Neural cell (in vitro differentiated cells): Measurements from ENCODE around the gene XIRP1. TPM values are rescaled to one million over a fixed set of nuclear protein-coding genes. Genes with fewer than 3 reads are reported as not detected.

Source experiments
- H2AFZ ChIP-seq: fragments of 200-600, 300-800 bp; sonication (generic), shearing (Covaris generic); 2 replicates; pipeline ENCODE4 v1.6.0; 2014; ENCODE audit warnings: low read depth, mild to moderate bottlenecking, antibody characterized with exemption, low read length, moderate library complexity
- H3F3A ChIP-seq: fragments of 200-600 bp; shearing (Covaris generic); 2 replicates; pipeline ENCODE4 v1.6.1; 2016; ENCODE audit warnings: mild to moderate bottlenecking, moderate library complexity, mixed read lengths, antibody characterized with exemption, low read length; ENCODE audit not compliant: insufficient read depth, poor library complexity, severe bottlenecking
- H3K27ac ChIP-seq: fragments of 200-600, 300-800 bp; sonication (generic), shearing (Covaris generic); 2 replicates; pipeline ENCODE4 v1.5.1; 2014; ENCODE audit warnings: mild to moderate bottlenecking, low read length, moderate library complexity
- H3K27me3 ChIP-seq: fragments of 300-800, 200-600 bp; sonication (generic), shearing (Covaris generic); 2 replicates; pipeline ENCODE4 v1.6.0; 2014; ENCODE audit warnings: mild to moderate bottlenecking, low read depth, low read length, moderate library complexity; ENCODE audit not compliant: insufficient read depth
- H3K36me3 ChIP-seq: fragments of 300-800, 200-600 bp; sonication (generic), shearing (Covaris generic); 2 replicates; pipeline ENCODE4 v1.5.1; 2014; ENCODE audit warnings: mild to moderate bottlenecking, antibody characterized with exemption, low read length, moderate library complexity; ENCODE audit not compliant: insufficient read depth
- H3K4me2 ChIP-seq: fragments of 300-800, 200-600 bp; sonication (generic), shearing (Covaris generic); 2 replicates; pipeline ENCODE4 v1.6.0; 2014; ENCODE audit warnings: mild to moderate bottlenecking, low read length
- H3K4me3 ChIP-seq: fragments of 300-800, 200-600 bp; sonication (generic), shearing (Covaris generic); 2 replicates; pipeline ENCODE4 v1.5.1; 2014; ENCODE audit warnings: mild to moderate bottlenecking, low read length, moderate library complexity
- H3K79me2 ChIP-seq: fragments of 200-600 bp; shearing (Covaris generic); replicated peaks from 2 replicates; pipeline ENCODE4 v1.6.0; 2014; ENCODE audit warnings: mild to moderate bottlenecking, low read length, moderate library complexity; ENCODE audit not compliant: insufficient read depth
- H3K9ac ChIP-seq: fragments of 300-800, 200-600 bp; sonication (generic), shearing (Covaris generic); 2 replicates; pipeline ENCODE4 v1.6.1; 2016; ENCODE audit warnings: mild to moderate bottlenecking, low read length, mixed read lengths
- H3K9me2 ChIP-seq: fragments of 200-600 bp; shearing (Covaris generic); 2 replicates; pipeline ENCODE4 v1.6.1; 2016; ENCODE audit warnings: mild to moderate bottlenecking, low read length, mixed read lengths; ENCODE audit not compliant: insufficient read depth
- H3K9me3 ChIP-seq: fragments of 200-600, 300-800 bp; sonication (generic), shearing (Covaris generic); 2 replicates; pipeline ENCODE4 v1.6.1; 2016; ENCODE audit warnings: mild to moderate bottlenecking, mixed run types, low read length, moderate library complexity, mixed read lengths
- H4K20me1 ChIP-seq: fragments of 200-600 bp; shearing (Covaris generic); 2 replicates; pipeline ENCODE4 v1.6.1; 2016; ENCODE audit warnings: mild to moderate bottlenecking, mixed run types; ENCODE audit not compliant: insufficient read depth
- EP300 ChIP-seq: fragments of 450-650 bp; conservative IDR thresholded peaks from 2 replicates; pipeline ENCODE4 v1.6.1; 2014; ENCODE audit warnings: antibody characterized with exemption, mild to moderate bottlenecking, moderate library complexity; ENCODE audit not compliant: poor library complexity, severe bottlenecking
- MXI1 ChIP-seq: fragments of 450-650 bp; conservative IDR thresholded peaks from 2 replicates; pipeline ENCODE4 v1.6.1; 2014; ENCODE audit warnings: antibody characterized with exemption, mild to moderate bottlenecking; ENCODE audit not compliant: poor library complexity, severe bottlenecking
- POLR2AphosphoS5 ChIP-seq: IDR thresholded peaks from 2 replicates; pipeline ENCODE4 v1.6.1; 2012
- SMC3 ChIP-seq: fragments of 450-650 bp; conservative IDR thresholded peaks from 2 replicates; pipeline ENCODE4 v1.6.1; 2014; ENCODE audit warnings: antibody characterized with exemption, mild to moderate bottlenecking, moderate library complexity; ENCODE audit not compliant: poor library complexity
- polyA plus RNA-seq: library from polyadenylated mRNA; depleted of rRNA; stranded (reverse); fragments of >200 nt; gene quantifications from 2 replicates; pipeline ENCODE4 v1.2.3, GENCODE V29; 2014
- TF ChIP-seq, protein P1 (sequence below): fragments of 450-650 bp; IDR thresholded peaks from 2 replicates; pipeline ENCODE4 v1.5.1; 2014; ENCODE audit warnings: antibody characterized with exemption, mild to moderate bottlenecking, moderate library complexity; ENCODE audit not compliant: poor library complexity, severe bottlenecking
- TF ChIP-seq, protein P2 (sequence below): IDR thresholded peaks from 2 replicates; pipeline ENCODE4 v1.6.1; 2012; ENCODE audit warnings: borderline replicate concordance

The XIRP1 gene
- polyA plus RNA-seq, 1 donor from 2014 or later = not detected

DNA sequence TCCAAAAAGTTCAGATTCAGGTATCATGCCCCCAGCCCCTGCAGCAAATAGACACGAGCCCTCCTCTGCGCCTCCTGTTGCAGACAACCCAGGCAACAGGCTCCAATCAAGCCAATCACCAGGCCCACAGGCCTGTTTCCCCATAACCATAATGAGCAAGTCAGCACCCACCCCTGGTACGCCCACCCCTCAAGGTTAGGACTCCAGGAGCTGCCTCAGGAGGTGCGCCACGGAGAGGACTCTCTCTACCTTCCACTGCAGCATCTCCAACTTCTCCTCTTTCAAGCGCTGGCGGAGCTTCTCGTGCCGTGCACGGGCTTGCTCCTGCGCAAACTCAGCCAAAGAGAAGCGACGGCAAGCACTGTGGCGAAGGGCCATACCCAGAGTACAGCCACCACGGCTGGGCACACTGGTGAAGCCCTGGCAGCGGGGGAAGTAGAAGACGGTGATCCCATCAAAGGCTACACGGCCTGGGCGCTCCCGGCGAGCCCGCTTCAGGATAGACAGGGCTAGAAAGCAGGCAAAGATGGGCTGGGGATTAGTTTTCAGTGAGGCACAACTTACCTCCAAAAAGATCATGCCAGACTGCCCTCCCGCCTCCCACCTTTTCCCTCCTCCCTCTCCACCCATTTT is 47.5 kb downstream of the XIRP1 start:
- H3F3A ChIP-seq = no peaks in the 10 kb centered on the region
- H2AFZ ChIP-seq = no peak overlapping the region
- no peaks in the 10 kb centered on the region for H3K9me2 ChIP-seq
- no peaks in the 10 kb centered on the region for H3K36me3 ChIP-seq
- no peak overlapping the region for H3K27ac ChIP-seq
- no peaks in the 10 kb centered on the region for H3K9me3 ChIP-seq
- H3K9ac ChIP-seq = no peak overlapping the region
- H3K4me2 ChIP-seq = no peak overlapping the region
- H4K20me1 ChIP-seq = no peaks in the 10 kb centered on the region
- no peaks in the 10 kb centered on the region for H3K27me3 ChIP-seq
- TF ChIP-seq MXI1 = no peak
- TF ChIP-seq POLR2AphosphoS5 = no peak
- TF ChIP-seq EP300 = no peak
- no peak overlapping the region for H3K4me3 ChIP-seq
- H3K79me2 ChIP-seq = no peaks in the 10 kb centered on the region

DNA sequence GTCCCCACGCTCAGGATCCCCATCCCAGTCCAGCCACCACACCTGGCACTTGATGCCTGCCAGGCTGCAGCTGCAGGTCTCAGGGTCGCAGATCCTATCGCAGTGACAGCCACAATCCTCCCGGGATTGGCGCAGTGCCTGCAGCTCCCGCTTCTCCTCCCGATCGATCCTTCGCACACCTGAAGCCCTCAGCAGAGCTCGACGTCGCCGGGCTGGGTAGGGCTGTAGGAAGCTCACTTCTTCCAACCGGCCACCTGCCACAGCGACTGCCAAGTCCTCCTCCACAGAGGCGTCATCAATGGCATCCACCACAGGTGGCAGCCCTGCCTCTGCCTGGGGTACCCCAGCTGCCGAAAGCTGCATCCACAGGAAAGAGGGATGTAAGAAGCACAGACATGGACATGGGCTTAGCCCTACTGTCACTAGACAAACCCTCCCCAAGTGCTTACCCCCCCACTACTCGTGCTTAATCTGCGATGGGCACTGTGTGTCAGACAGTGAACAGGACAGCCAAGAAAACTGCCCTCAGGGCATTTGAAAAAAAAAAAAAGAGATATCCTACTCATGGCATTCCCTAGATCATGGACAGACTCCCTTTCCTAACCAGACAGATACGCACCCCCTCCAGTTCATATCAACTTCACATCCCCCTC is 48.2 kb downstream of the XIRP1 start:
- TF ChIP-seq SMC3 = no peak
- TF ChIP-seq, protein P1, sequence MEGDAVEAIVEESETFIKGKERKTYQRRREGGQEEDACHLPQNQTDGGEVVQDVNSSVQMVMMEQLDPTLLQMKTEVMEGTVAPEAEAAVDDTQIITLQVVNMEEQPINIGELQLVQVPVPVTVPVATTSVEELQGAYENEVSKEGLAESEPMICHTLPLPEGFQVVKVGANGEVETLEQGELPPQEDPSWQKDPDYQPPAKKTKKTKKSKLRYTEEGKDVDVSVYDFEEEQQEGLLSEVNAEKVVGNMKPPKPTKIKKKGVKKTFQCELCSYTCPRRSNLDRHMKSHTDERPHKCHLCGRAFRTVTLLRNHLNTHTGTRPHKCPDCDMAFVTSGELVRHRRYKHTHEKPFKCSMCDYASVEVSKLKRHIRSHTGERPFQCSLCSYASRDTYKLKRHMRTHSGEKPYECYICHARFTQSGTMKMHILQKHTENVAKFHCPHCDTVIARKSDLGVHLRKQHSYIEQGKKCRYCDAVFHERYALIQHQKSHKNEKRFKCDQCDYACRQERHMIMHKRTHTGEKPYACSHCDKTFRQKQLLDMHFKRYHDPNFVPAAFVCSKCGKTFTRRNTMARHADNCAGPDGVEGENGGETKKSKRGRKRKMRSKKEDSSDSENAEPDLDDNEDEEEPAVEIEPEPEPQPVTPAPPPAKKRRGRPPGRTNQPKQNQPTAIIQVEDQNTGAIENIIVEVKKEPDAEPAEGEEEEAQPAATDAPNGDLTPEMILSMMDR = no peak
- TF ChIP-seq, protein P2, sequence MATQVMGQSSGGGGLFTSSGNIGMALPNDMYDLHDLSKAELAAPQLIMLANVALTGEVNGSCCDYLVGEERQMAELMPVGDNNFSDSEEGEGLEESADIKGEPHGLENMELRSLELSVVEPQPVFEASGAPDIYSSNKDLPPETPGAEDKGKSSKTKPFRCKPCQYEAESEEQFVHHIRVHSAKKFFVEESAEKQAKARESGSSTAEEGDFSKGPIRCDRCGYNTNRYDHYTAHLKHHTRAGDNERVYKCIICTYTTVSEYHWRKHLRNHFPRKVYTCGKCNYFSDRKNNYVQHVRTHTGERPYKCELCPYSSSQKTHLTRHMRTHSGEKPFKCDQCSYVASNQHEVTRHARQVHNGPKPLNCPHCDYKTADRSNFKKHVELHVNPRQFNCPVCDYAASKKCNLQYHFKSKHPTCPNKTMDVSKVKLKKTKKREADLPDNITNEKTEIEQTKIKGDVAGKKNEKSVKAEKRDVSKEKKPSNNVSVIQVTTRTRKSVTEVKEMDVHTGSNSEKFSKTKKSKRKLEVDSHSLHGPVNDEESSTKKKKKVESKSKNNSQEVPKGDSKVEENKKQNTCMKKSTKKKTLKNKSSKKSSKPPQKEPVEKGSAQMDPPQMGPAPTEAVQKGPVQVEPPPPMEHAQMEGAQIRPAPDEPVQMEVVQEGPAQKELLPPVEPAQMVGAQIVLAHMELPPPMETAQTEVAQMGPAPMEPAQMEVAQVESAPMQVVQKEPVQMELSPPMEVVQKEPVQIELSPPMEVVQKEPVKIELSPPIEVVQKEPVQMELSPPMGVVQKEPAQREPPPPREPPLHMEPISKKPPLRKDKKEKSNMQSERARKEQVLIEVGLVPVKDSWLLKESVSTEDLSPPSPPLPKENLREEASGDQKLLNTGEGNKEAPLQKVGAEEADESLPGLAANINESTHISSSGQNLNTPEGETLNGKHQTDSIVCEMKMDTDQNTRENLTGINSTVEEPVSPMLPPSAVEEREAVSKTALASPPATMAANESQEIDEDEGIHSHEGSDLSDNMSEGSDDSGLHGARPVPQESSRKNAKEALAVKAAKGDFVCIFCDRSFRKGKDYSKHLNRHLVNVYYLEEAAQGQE = no peak
- H4K20me1 ChIP-seq = no peaks in the 10 kb centered on the region
- H2AFZ ChIP-seq = no peak overlapping the region
- no peak overlapping the region for H3K9ac ChIP-seq
- no peaks in the 10 kb centered on the region for H3K27me3 ChIP-seq
- H3F3A ChIP-seq = no peaks in the 10 kb centered on the region
- H3K4me3 ChIP-seq = no peak overlapping the region
- H3K27ac ChIP-seq = no peak overlapping the region
- H3K9me2 ChIP-seq = no peaks in the 10 kb centered on the region
- no peaks in the 10 kb centered on the region for H3K36me3 ChIP-seq
- no peak overlapping the region for H3K4me2 ChIP-seq
- no peaks in the 10 kb centered on the region for H3K79me2 ChIP-seq
- no peaks in the 10 kb centered on the region for H3K9me3 ChIP-seq
